K562 (cell line): ENCODE data around the gene FASTK. TPM values are rescaled to one million over a fixed set of nuclear protein-coding genes. Genes with fewer than 3 reads are reported as not detected.

Source experiments
- ARNT ChIP-seq, 2 experiments: fragments of 450-650 bp; IDR thresholded peaks; 2 replicates each; pipeline ENCODE4 v1.6.1; 2016; ENCODE audit warnings: mild to moderate bottlenecking in 1 of 2
- C11orf30 ChIP-seq: fragments of 450-650 bp; IDR thresholded peaks from 2 replicates; pipeline ENCODE4 v1.6.1; 2016; ENCODE audit warnings: low read depth, mild to moderate bottlenecking
- CBX5 ChIP-seq: IDR thresholded peaks from 2 replicates; pipeline ENCODE4 v1.6.1; 2014; ENCODE audit warnings: low read depth, borderline replicate concordance
- CEBPG ChIP-seq, 3 experiments: fragments of 200-800 bp in 1 of 3; sonication (Bioruptor generic) in 1 of 3; sonication (generic) in 1 of 3; formaldehyde crosslinking in 1 of 3; IDR thresholded peaks in 2 of 3; conservative IDR thresholded peaks in 1 of 3; 2 replicates each; pipeline versions ENCODE4 v1.6.1 to v1.8.0; 2016 to 2022; ENCODE audit warnings: missing compliant biosample characterization in 2 of 3, missing genetic modification characterization in 2 of 3, mild to moderate bottlenecking in 1 of 3, missing genetic modification reagents in 1 of 3
- CREM ChIP-seq: IDR thresholded peaks from 2 replicates; pipeline ENCODE4 v1.6.1; 2014; ENCODE audit warnings: antibody characterized with exemption, low read depth
- FOXM1 ChIP-seq, 2 experiments: fragments of 450-650 bp in 1 of 2; sonication (generic) in 1 of 2; formaldehyde crosslinking in 1 of 2; IDR thresholded peaks; 2 replicates each; pipeline versions ENCODE4 v1.6.1 to v1.9.0; 2017 to 2022; ENCODE audit warnings: low read depth in 2 of 2, mild to moderate bottlenecking in 2 of 2, missing genetic modification reagents in 1 of 2, moderate library complexity in 1 of 2
- HMGXB4 ChIP-seq: sonication (generic); formaldehyde crosslinking; IDR thresholded peaks from 2 replicates; pipeline ENCODE4 v1.8.1; 2023; ENCODE audit warnings: mild to moderate bottlenecking, missing genetic modification reagents
- IRF1 ChIP-seq: sonication (generic); formaldehyde crosslinking; IDR thresholded peaks from 2 replicates; pipeline ENCODE4 v1.8.0; 2022; ENCODE audit warnings: missing genetic modification reagents, mild to moderate bottlenecking, borderline replicate concordance
- MLX ChIP-seq, 2 experiments: fragments of 450-650 bp in 1 of 2; sonication (generic) in 1 of 2; formaldehyde crosslinking; conservative IDR thresholded peaks; 2 replicates each; pipeline versions ENCODE4 v1.4.0 to v1.8.1; 2020 to 2022; ENCODE audit warnings: mild to moderate bottlenecking in 1 of 2, missing genetic modification reagents in 1 of 2
- PHB2 ChIP-seq: fragments of 450-650 bp; IDR thresholded peaks from 2 replicates; pipeline ENCODE4 v1.6.1; 2017; ENCODE audit warnings: low read depth
- PTTG1 ChIP-seq: fragments of 450-650 bp; IDR thresholded peaks from 2 replicates; pipeline ENCODE4 v1.6.1; 2016; ENCODE audit warnings: low read depth, mild to moderate bottlenecking, missing genetic modification characterization, missing compliant biosample characterization
- SAFB2 ChIP-seq: fragments of 200-400 bp; formaldehyde crosslinking; IDR thresholded peaks from 2 replicates; pipeline ENCODE4 v1.6.1; 2018; ENCODE audit warnings: borderline replicate concordance, low read length, low read depth, moderate library complexity; ENCODE audit not compliant: severe bottlenecking
- TAF7 ChIP-seq: fragments of 450-650 bp; IDR thresholded peaks from 2 replicates; pipeline ENCODE4 v1.6.1; 2016; ENCODE audit warnings: missing genetic modification characterization, missing compliant biosample characterization
- ZBTB49 ChIP-seq: sonication (generic); formaldehyde crosslinking; IDR thresholded peaks from 2 replicates; pipeline ENCODE4 v1.8.0; 2022; ENCODE audit warnings: missing genetic modification reagents, mild to moderate bottlenecking, borderline replicate concordance
- ZNF184 ChIP-seq: sonication (generic); formaldehyde crosslinking; IDR thresholded peaks from 2 replicates; pipeline ENCODE4 v1.5.0; 2020; ENCODE audit warnings: missing genetic modification reagents
- ZNF398 ChIP-seq: fragments of 250-450 bp; sonication (Bioruptor Pico); IDR thresholded peaks from 2 replicates; pipeline ENCODE4 v1.8.0; 2021; ENCODE audit warnings: moderate library complexity, mild to moderate bottlenecking, inconsistent platforms
- ZNF695 ChIP-seq: fragments of 450-650 bp; formaldehyde crosslinking; IDR thresholded peaks from 2 replicates; pipeline ENCODE4 v1.4.0; 2020; ENCODE audit warnings: mild to moderate bottlenecking, moderate library complexity
- ZSCAN29 ChIP-seq: fragments of 450-650 bp; IDR thresholded peaks from 2 replicates; pipeline ENCODE4 v1.6.1; 2017
- polyA plus RNA-seq, 8 experiments: library from polyadenylated mRNA; depleted of rRNA in 4 of 8; stranded (reverse) in 5 of 8; unstranded in 3 of 8; fragments of >200 nt; fragmentation: Nextera tagmentation in 2 of 8; fragmentation: Illumina TruSeq in 1 of 8; extraction: Ambion mirVana in 2 of 8; extraction: Trizol in 1 of 8; gene quantifications; 2 replicates each; pipeline versions ENCODE4 v1.2.1 to v1.2.3, GENCODE V29; 2011 to 2014; ENCODE audit warnings: inconsistent platforms in 1 of 8, missing spikeins in 1 of 8
- total RNA-seq, 7 experiments: library from RNA; depleted of rRNA in 6 of 7; stranded (reverse); fragments of >200 nt in 6 of 7; fragmentation: Illumina TruSeq in 2 of 7; extraction: Trizol in 2 of 7; gene quantifications; 2 replicates each; pipeline versions ENCODE4 v1.2.1 to v1.2.3, GENCODE V29; 2011 to 2021; ENCODE audit warnings: low replicate concordance in 1 of 7

Gene FASTK
- total and polyA plus RNA-seq, 9 of the 15 experiments (the other 6 are each of a cell fraction or from before 2014, with no cell fraction given): 0.51 to 150 (median 48.2) TPM

GRCh38 chr7:151061213-151062110, 19.1 kb downstream of the FASTK start (continued):
- TF ChIP-seq PTTG1 (tag) (no peak), FOXM1 (IDR thresholded peaks at IDR 0.05; ENCODE audit: low read depth) (no peak), FOXM1 (CRISPR knock-in tag; IDR thresholded peaks at IDR 0.05; ENCODE audit: low read depth) (no peak), SAFB2 (no peak), HMGXB4 (CRISPR knock-in tag) (no peak), MLX (CRISPR knock-in tag; conservative IDR thresholded peaks at IDR 0.05) (no peak), CREM (no peak), C11orf30 (no peak), ZNF398 (CRISPR knock-in tag) (no peak), TAF7 (no peak), CEBPG (CRISPR knock-in tag; IDR thresholded peaks at IDR 0.05) (no peak), CEBPG (tag; conservative IDR thresholded peaks at IDR 0.05 in 1 of 2, IDR thresholded peaks at IDR 0.05 in 1 of 2) (no peak), IRF1 (CRISPR knock-in tag) (no peak), ZNF184 (no peak), PHB2 (0 out of 2 replicates have a peak, but pooled peaks have one; percentile 60), CBX5 (no peak), ZSCAN29 (no peak; the same call in 1 of the 2 replicates), ARNT (IDR thresholded peaks at IDR 0.05) (no peak), ZNF695 (CRISPR knock-in tag) (no peak), ZBTB49 (no peak)
